ENCODE results near the gene CHRNB4.

DNA sequence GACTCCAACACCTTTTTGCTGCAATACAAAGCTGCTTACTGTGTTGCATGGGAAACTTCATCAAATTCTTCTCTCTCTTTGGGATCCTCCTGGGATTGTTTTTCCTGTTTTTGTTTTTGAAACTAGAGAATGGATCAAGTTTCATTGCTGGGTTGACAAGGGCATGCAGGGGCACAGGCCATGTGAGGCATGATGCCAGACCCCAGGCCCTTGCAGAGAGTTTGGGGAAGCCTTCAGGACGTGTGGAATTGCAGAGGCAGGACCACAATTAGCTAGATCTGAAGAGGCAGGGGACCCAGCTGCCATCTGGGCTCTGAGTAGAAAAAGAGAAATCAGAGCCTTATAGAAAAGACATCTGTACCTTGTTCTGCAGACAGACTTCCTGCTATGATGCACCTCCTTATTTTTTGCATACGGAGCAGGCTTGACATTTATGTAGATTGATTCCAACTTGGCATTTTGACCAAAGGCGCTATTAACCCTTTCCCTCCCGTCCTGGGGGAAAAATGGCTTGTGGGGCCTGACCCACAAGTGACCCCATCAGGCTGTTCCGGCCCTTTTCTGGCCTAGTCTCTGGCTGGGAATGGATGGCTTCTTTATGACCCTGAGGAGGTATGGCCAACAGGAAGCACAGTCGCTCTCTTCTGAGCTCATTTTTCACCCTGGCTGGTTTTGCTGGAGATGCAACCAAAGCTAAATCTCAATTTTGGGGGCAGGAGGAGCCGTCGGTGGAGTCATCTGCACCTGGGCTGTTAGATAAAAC lies 44.3 kb upstream of the CHRNB4 start:
- TF ChIP-seq, protein P1, sequence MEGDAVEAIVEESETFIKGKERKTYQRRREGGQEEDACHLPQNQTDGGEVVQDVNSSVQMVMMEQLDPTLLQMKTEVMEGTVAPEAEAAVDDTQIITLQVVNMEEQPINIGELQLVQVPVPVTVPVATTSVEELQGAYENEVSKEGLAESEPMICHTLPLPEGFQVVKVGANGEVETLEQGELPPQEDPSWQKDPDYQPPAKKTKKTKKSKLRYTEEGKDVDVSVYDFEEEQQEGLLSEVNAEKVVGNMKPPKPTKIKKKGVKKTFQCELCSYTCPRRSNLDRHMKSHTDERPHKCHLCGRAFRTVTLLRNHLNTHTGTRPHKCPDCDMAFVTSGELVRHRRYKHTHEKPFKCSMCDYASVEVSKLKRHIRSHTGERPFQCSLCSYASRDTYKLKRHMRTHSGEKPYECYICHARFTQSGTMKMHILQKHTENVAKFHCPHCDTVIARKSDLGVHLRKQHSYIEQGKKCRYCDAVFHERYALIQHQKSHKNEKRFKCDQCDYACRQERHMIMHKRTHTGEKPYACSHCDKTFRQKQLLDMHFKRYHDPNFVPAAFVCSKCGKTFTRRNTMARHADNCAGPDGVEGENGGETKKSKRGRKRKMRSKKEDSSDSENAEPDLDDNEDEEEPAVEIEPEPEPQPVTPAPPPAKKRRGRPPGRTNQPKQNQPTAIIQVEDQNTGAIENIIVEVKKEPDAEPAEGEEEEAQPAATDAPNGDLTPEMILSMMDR (conservative IDR thresholded peaks at IDR 0.05 in 1 of 2, IDR thresholded peaks at IDR 0.05 in 1 of 2; ENCODE audit: low read depth in 1 of 2, low read length in 2 of 2): no peak
- no peak for TF ChIP-seq EZH2 (IDR thresholded peaks at IDR 0.05; ENCODE audit: low read length, missing control alignments)

Measured in fibroblast of lung (primary cell).